ENCODE measurements around the gene BNC2. TPM values are rescaled to one million over a fixed set of nuclear protein-coding genes. Genes with fewer than 3 reads are reported as not detected.
A peak's percentile ranks its signal among the peaks of the same experiment; 100 is the strongest.

The BNC2 gene
- total RNA-seq, 1 experiment from 2014 or later, result 43.6 TPM

- H2AFZ ChIP-seq (ENCODE audit: low read length), result no peak overlapping the region
- no peaks in the 10 kb centered on the region for H3K79me2 ChIP-seq (ENCODE audit: insufficient read depth, low read length)
- no peak overlapping the region for H3K18ac ChIP-seq (ENCODE audit: insufficient read length, low read depth, low read length)
- no peaks in the 10 kb centered on the region for H3K27me3 ChIP-seq (ENCODE audit: insufficient read depth, low read length)
- H3K27me3 Mint-ChIP-seq (ENCODE audit: low read depth), result no peaks in the 10 kb centered on the region
- no peak overlapping the region for H2BK15ac ChIP-seq (ENCODE audit: low read depth, low read length)
- H2BK5ac ChIP-seq (ENCODE audit: insufficient read length, low read length), result no peak overlapping the region
- H3K9me3 Mint-ChIP-seq, result no peaks in the 10 kb centered on the region
- no peak overlapping the region for H3K14ac ChIP-seq (ENCODE audit: insufficient read depth, low read length)
- no peaks in the 10 kb centered on the region for H3K23me2 ChIP-seq (ENCODE audit: insufficient read length, low read depth, low read length, poor library complexity, severe bottlenecking)
- no peak overlapping the region for H2BK12ac ChIP-seq (ENCODE audit: insufficient read length, low read depth, low read length)
- no peaks in the 10 kb centered on the region for H4K20me1 ChIP-seq (ENCODE audit: control insufficient read depth, insufficient read depth, insufficient read length)
- no peak overlapping the region for H2AK5ac ChIP-seq (ENCODE audit: insufficient read length, low read length)
- H3K9me3 ChIP-seq (ENCODE audit: control insufficient read depth, low read depth, low read length), result no peaks in the 10 kb centered on the region
- 0 out of 2 replicates have a peak, but pooled peaks cover 4% of the 10 kb centered on the region for H3K4me1 ChIP-seq (ENCODE audit: insufficient read depth, low read length)
- H4K8ac ChIP-seq (replicated peaks; ENCODE audit: insufficient read length, low read depth, low read length), result no peak overlapping the region
- no peak overlapping the region for H3K23ac ChIP-seq (ENCODE audit: insufficient read length, low read depth, low read length)
- no peak overlapping the region for H3K4me2 ChIP-seq (ENCODE audit: insufficient read depth, insufficient read length, low read length)
- H2BK120ac ChIP-seq (ENCODE audit: low read depth, low read length, poor library complexity, severe bottlenecking), result peak overlapping the region; percentile 7
- no peak overlapping the region for H3K4ac ChIP-seq (ENCODE audit: low read depth, low read length)
- no peak overlapping the region for H4K91ac ChIP-seq (ENCODE audit: insufficient read length, low read depth, low read length)
- no peaks in the 10 kb centered on the region for H3K79me1 ChIP-seq (ENCODE audit: insufficient read depth, low read depth, low read length, poor library complexity, severe bottlenecking)
- WGBS (ENCODE audit: extremely low coverage, insufficient read length, low lambda C conversion rate), result no CpG with 5 or more reads among the region's 2 CpGs
- H3K36me3 Mint-ChIP-seq (ENCODE audit: insufficient read depth in 1 of 3, low read depth in 3 of 3), result no peaks in the 10 kb centered on the region
- no peak overlapping the region for H3K4me3 Mint-ChIP-seq
- TF ChIP-seq CTCF (conservative IDR thresholded peaks at IDR 0.05), result no peak
- no peak overlapping the region; a peak in 1 of 7 replicates for H3K27ac Mint-ChIP-seq
- no peak overlapping the region for H2BK20ac ChIP-seq (ENCODE audit: low read depth, low read length, poor library complexity, severe bottlenecking)
- no peak for DNase-seq
- H3K9ac ChIP-seq (ENCODE audit: extremely low read depth, insufficient read length, low read length), result no peak overlapping the region
- H3K27ac ChIP-seq (ENCODE audit: insufficient read length, low read depth, low read length), result no peak overlapping the region
- H3K56ac ChIP-seq (ENCODE audit: insufficient read length, low read depth, low read length), result no peak overlapping the region
- H3K4me1 Mint-ChIP-seq, result peaks cover 17 to 28% of the 10 kb centered on the region in 2 experiments
- no peak overlapping the region for H3T11ph ChIP-seq (ENCODE audit: low read length)
- no peak overlapping the region for H4K5ac ChIP-seq (ENCODE audit: insufficient read length, low read depth, low read length)
Observed at GRCh38 chr9:16744394-16744793, 126.1 kb downstream of the BNC2 start.

Data from H9 (cell line).